Measurements from ENCODE around the gene OPN1MW3.

OPN1MW3 gene

DNA sequence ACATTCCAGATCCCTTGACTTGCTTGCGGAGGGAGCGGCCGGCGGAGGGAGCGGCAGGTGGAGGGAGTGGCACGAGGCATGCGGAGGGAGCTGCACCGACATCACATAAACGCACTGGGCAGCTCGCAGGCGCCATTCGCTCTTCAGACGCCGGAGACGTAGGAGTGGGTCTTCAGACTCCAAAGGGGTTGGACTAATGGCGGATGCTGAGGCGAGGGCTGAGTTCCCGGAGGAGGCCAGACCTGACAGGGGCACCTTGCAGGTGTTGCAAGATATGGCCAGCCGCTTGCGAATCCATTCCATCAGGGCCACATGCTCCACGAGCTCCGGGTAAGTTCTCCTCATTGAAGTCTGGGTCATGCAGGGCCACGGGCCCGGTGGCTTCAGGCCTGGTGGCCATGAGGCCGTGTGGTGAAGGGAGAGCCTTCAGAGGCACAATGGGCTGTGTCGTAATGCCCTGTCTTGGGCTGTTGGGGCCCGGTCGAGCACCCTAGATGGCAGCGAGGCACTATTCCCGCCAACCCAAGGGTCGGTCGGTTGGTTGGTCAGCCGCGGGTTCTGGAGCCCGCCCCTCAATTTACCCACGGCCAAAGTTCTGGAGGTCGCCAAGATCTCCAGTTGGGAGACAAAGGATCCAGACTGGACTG, 38.4 kb downstream of the OPN1MW3 start, which contains the start of gene TKTL1:
TKTL1 (plus strand) TSS at position 132 of the 647 bp plus-strand sequence; CDS start at position 197, 65 bp downstream.
- no peaks in the 10 kb centered on the region for H3K79me2 ChIP-seq (ENCODE audit: insufficient read depth, low read length)
- H3K4me2 ChIP-seq (ENCODE audit: low read length): no peak within 1 kb of the TSS
- no peak within 1 kb of the TSS for H3K4me3 ChIP-seq (ENCODE audit: low read depth, low read length, poor library complexity, severe bottlenecking)
- H3K36me3 ChIP-seq (ENCODE audit: insufficient read depth, low read length): no peaks in the 10 kb centered on the region; the same call in 1 of the 2 replicates
- no peaks in the 10 kb centered on the region for H4K20me1 ChIP-seq (ENCODE audit: insufficient read depth, low read length)
- H3K27me3 ChIP-seq (ENCODE audit: insufficient read depth, low read length): no peaks in the 10 kb centered on the region
- no peak within 1 kb of the TSS for H3K27ac ChIP-seq (ENCODE audit: low read depth, low read length, poor library complexity, severe bottlenecking)
- H3K4me1 ChIP-seq (ENCODE audit: insufficient read depth, low read length, severe bottlenecking): no peaks in the 10 kb centered on the region
- no peaks in the 10 kb centered on the region for H3K9me3 ChIP-seq (ENCODE audit: low read length)
- TF ChIP-seq, protein P1, sequence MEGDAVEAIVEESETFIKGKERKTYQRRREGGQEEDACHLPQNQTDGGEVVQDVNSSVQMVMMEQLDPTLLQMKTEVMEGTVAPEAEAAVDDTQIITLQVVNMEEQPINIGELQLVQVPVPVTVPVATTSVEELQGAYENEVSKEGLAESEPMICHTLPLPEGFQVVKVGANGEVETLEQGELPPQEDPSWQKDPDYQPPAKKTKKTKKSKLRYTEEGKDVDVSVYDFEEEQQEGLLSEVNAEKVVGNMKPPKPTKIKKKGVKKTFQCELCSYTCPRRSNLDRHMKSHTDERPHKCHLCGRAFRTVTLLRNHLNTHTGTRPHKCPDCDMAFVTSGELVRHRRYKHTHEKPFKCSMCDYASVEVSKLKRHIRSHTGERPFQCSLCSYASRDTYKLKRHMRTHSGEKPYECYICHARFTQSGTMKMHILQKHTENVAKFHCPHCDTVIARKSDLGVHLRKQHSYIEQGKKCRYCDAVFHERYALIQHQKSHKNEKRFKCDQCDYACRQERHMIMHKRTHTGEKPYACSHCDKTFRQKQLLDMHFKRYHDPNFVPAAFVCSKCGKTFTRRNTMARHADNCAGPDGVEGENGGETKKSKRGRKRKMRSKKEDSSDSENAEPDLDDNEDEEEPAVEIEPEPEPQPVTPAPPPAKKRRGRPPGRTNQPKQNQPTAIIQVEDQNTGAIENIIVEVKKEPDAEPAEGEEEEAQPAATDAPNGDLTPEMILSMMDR (IDR thresholded peaks at IDR 0.05; ENCODE audit: low read length): no peak
- no peak for TF ChIP-seq EZH2 (IDR thresholded peaks at IDR 0.05; ENCODE audit: borderline replicate concordance, low read length)
- no peak within 1 kb of the TSS for H3K9ac ChIP-seq (ENCODE audit: low read length)
- no peaks in the 10 kb centered on the region for H3K9me2 ChIP-seq (ENCODE audit: low read depth, low read length)
- H2AFZ ChIP-seq (ENCODE audit: low read length): no peak within 1 kb of the TSS
- no peaks in the 10 kb centered on the region for H3F3A ChIP-seq (ENCODE audit: insufficient read depth, low read length)

DNA sequence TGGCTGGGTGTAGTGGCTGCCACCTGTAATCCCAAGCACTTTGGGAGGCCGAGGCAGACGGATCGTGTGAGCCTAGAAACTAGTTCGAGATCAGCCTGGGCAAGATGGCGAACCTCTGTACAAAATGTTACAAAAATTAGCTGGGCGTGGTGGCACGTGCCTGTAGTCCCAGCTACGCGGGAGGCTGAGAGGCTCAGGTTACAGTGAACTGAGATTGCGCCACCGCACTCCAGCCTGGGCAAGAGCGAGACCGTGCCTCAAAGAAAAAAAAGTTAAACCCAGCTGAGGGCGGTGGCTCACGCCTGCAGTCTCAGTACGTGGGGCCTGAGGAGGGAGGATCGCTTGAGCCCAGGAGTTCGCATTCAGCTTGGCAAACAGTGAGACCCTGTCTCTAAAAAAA, 39.3 kb downstream of the OPN1MW3 start:
- Histone ChIP-seq H4K20me1 (ENCODE audit: insufficient read depth, low read length) (no peaks in the 10 kb centered on the region), H3K4me3 (ENCODE audit: low read depth, low read length, poor library complexity, severe bottlenecking) (no peak overlapping the region), H3F3A (ENCODE audit: insufficient read depth, low read length) (no peaks in the 10 kb centered on the region), H2AFZ (ENCODE audit: low read length) (no peak overlapping the region), H3K9me2 (ENCODE audit: low read depth, low read length) (no peaks in the 10 kb centered on the region), H3K36me3 (ENCODE audit: insufficient read depth, low read length) (no peaks in the 10 kb centered on the region; the same call in 1 of the 2 replicates), H3K9ac (ENCODE audit: low read length) (no peak overlapping the region), H3K79me2 (ENCODE audit: insufficient read depth, low read length) (no peaks in the 10 kb centered on the region), H3K9me3 (ENCODE audit: low read length) (no peaks in the 10 kb centered on the region), H3K27me3 (ENCODE audit: insufficient read depth, low read length) (no peaks in the 10 kb centered on the region), H3K27ac (ENCODE audit: low read depth, low read length, poor library complexity, severe bottlenecking) (no peak overlapping the region), H3K4me2 (ENCODE audit: low read length) (no peak overlapping the region), H3K4me1 (ENCODE audit: insufficient read depth, low read length, severe bottlenecking) (no peaks in the 10 kb centered on the region)
- TF ChIP-seq, protein P1 (IDR thresholded peaks at IDR 0.05; ENCODE audit: low read length): no peak
- TF ChIP-seq EZH2 (IDR thresholded peaks at IDR 0.05; ENCODE audit: borderline replicate concordance, low read length): no peak

DNA sequence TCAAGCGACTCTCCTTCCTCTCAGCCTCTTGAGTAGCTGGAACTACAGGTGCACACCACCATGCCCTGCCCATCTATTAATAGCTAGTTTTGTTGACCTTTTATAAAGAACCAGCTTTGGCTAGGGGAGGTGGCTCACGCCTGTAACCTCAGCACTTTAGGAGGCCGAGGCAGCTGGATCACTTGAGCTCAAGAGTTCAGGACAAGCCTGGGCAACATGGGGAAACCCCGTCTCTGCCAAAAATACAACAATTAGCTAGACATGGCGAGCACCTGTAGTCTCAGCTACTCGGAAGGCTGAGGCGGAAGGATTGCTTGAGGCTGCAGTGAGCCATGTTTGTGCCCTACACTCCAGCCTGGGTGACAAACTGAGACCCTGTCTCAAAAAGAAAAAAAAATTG, 40.9 kb downstream of the OPN1MW3 start:
- TF ChIP-seq EZH2 (IDR thresholded peaks at IDR 0.05; ENCODE audit: borderline replicate concordance, low read length): no peak
- TF ChIP-seq, protein P1 (IDR thresholded peaks at IDR 0.05; ENCODE audit: low read length): no peak
- Histone ChIP-seq H3K4me3 (ENCODE audit: low read depth, low read length, poor library complexity, severe bottlenecking) (no peak overlapping the region), H2AFZ (ENCODE audit: low read length) (no peak overlapping the region)

More for the DNA sequence above, 40.9 kb downstream of the OPN1MW3 start:
- Histone ChIP-seq H3F3A (ENCODE audit: insufficient read depth, low read length) (no peaks in the 10 kb centered on the region), H3K4me2 (ENCODE audit: low read length) (no peak overlapping the region), H3K9me3 (ENCODE audit: low read length) (no peaks in the 10 kb centered on the region), H3K9ac (ENCODE audit: low read length) (no peak overlapping the region), H4K20me1 (ENCODE audit: insufficient read depth, low read length) (no peaks in the 10 kb centered on the region), H3K36me3 (ENCODE audit: insufficient read depth, low read length) (no peaks in the 10 kb centered on the region; the same call in 1 of the 2 replicates), H3K27ac (ENCODE audit: low read depth, low read length, poor library complexity, severe bottlenecking) (no peak overlapping the region), H3K4me1 (ENCODE audit: insufficient read depth, low read length, severe bottlenecking) (no peaks in the 10 kb centered on the region), H3K27me3 (ENCODE audit: insufficient read depth, low read length) (no peaks in the 10 kb centered on the region), H3K9me2 (ENCODE audit: low read depth, low read length) (no peaks in the 10 kb centered on the region), H3K79me2 (ENCODE audit: insufficient read depth, low read length) (no peaks in the 10 kb centered on the region)
